GM20000 (cell line): ENCODE measurements around the gene ABI3.

Experiments
- DNase-seq: peaks from one replicate; pipeline ENCODE4 v3.0.0; 2012; ENCODE audit warnings: low spot score
- TF ChIP-seq, protein P1 (sequence below): IDR thresholded peaks from 2 replicates; pipeline ENCODE4 v1.5.1; 2012; ENCODE audit warnings: mild to moderate bottlenecking, control low read depth; ENCODE audit errors: extremely low read depth, missing control alignments

ABI3 gene

DNA sequence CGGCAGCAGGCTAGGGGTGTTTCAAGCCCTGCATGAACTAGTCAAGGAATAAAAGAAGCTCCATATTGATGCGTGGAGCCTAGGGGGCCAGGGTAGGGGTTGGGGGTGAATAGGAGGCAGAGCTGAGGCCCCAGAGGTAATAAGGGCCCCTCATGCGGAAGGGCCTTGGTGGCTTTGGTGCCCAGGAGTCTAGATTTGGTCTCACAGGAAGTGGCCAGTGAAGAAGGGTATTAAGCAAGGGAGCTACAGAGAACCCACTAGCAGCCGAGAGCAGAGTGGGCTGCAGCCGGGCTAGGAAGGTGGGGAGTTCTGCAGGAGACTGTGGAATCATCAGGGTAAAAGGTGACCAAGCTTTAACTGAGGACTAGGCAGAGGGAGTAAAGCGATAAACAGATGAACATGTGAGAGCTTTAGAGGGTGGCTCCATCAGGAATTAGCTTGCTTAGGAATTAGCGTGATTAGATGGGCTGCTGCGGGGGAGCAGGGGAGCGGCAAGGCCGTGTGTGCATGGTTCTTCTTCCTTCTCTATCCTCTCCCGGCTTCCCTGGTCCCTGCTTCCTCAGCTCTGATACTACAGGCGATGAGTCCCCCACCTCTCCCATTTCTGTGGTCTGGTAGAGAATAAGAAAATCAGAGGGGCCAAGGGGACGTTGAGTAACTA is 10.0 kb upstream of the ABI3 start:
- TF ChIP-seq, protein P1, sequence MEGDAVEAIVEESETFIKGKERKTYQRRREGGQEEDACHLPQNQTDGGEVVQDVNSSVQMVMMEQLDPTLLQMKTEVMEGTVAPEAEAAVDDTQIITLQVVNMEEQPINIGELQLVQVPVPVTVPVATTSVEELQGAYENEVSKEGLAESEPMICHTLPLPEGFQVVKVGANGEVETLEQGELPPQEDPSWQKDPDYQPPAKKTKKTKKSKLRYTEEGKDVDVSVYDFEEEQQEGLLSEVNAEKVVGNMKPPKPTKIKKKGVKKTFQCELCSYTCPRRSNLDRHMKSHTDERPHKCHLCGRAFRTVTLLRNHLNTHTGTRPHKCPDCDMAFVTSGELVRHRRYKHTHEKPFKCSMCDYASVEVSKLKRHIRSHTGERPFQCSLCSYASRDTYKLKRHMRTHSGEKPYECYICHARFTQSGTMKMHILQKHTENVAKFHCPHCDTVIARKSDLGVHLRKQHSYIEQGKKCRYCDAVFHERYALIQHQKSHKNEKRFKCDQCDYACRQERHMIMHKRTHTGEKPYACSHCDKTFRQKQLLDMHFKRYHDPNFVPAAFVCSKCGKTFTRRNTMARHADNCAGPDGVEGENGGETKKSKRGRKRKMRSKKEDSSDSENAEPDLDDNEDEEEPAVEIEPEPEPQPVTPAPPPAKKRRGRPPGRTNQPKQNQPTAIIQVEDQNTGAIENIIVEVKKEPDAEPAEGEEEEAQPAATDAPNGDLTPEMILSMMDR, result no peak
- no peak for DNase-seq

DNA sequence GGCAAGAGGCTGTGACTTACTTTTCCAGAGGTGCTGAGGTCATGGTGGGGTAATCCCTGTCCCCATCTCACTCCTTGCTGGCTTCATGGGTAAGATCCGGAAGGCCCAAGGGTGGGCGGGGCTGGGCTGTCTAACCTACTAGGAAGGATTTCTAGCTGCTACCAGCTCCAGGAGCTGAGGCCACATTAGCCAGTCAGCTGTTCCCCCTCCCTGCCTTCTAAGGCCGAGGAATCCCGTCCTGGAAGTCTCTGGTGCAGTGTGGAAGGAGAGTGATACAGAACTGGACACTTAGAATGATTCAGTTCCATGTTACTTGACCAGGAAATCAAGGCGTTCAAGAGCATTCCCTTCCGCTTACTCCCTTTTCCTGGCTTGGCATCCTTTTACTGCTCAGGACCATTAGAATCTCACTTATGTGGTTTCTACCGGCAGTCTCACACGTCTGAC is 9.0 kb upstream of the ABI3 start:
- TF ChIP-seq, protein P1, result no peak
- no peak for DNase-seq

DNA sequence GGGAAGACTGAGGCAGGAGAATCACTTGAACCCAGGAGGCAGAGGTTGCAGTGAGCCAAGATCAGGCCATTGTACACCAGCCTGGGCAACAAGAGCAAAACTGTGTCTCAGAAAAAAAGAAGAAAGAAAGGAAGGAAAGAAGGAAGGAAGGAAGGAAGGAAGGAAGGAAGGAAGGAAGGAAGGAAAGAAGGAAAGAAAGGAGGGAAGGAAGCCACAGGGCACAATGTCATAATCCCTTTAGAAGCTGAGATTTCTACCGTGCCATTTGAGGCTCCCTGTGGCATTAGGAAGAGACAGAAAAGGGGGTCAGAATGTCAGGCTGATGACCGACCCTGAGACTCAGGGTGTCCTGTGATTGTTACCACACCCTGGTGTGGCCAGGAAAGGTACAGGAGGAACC is 6.7 kb upstream of the ABI3 start:
- no peak for DNase-seq
- TF ChIP-seq, protein P1, result no peak

DNA sequence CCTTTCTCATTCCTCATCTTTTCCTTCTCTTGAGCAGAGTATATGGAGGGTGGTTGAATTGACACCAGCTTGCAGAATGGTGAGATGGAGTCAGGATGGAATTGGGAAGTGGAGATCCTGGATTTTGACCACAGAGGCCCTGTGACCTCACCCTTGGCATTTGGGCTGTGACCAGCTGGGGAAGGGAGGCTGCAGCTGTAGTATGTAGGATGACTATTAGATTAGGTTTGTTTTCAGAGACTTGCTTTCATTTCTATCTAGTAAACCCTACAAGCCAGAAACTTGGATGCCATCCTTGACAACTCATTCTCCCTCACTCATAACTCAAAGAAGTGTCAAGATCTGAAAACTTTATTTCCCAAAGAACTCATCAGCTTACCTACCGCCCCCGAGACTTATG is 6.0 kb upstream of the ABI3 start:
- TF ChIP-seq, protein P1, result no peak
- no peak for DNase-seq

DNA sequence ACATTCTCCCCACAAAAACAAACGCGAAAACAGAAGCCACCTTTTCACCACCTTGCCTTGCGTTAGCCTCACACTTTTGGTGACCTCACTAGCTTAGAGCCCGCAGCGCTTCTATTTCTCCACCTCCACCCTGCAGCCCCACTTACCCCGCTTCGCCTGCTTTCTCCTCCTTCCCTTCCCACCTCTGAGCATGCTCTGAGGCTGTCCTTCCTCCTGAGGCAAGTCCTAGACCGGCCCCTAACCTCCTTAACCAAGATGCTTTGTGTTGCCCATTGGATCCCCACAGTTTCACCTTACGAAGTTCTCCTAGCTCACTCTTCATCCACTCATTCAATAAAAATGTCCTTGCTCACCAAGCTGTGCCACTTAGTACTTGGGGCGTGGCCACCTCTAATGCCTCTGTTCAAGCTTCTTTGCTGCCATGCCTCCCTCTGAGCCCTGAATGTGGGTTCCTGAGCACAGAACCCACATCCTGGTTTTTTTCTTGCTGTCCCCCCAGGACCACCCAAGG is 1.4 kb upstream of the ABI3 start:
- TF ChIP-seq, protein P1, result no peak
- no peak for DNase-seq

DNA sequence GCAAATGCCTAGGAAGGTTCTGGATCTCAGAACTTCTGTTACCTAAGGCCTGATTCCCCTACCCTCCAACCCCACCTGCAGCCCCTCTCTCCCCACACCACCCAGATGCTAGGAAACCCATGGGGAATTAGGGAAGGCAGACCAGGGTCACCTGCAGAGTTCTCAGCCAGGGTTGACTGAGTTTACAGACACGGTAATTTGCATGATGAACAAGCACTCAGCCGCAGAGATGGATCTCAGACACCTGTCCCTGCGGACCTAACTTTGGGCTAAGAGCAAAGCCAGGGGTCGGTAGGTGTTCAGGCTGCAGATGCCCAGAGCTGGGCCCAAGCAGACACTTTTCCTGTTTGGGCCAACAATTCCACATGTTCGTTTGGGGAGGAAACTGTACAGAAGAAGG is 2.9 kb downstream of the ABI3 start:
- DNase-seq, result no peak

DNA sequence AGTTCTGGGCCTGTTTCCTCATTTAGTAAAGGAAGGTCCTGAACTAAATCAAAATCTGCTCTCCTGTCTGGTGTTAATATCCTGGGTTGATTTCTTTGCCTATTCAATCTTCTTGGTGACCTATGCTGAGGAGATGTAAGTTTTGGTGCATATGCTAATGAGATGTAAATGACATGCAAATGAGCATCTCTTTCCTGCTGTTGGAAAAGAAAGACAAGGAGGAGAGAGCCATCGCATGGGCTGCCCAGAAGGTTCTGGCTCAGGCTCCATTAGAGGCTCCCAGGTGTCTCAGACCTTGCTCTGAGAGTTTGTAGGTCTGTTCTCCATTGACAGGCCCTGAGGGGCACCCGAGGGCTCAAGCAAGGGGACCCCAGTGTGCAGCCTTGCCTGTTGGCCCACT is 3.3 kb downstream of the ABI3 start:
- TF ChIP-seq, protein P1, result no peak
- no peak for DNase-seq

More for the DNA sequence above, 2.9 kb downstream of the ABI3 start:
- TF ChIP-seq, protein P1, result no peak
